HG02938 (cell line): ENCODE measurements around the gene ATP2A2.
"Not testable (repeated sequence)": the region's sequence is repeated elsewhere in the genome, so short reads cannot be mapped to it uniquely, and the experiment has no call there.

Experiments
- ATAC-seq: cut with Tn5 transposase; IDR thresholded peaks from one replicate; pipeline ENCODE4 v1.9.1; 2021; ENCODE audit warnings: mild to moderate bottlenecking, moderate library complexity; ENCODE audit not compliant: unreplicated experiment

The ATP2A2 gene

DNA sequence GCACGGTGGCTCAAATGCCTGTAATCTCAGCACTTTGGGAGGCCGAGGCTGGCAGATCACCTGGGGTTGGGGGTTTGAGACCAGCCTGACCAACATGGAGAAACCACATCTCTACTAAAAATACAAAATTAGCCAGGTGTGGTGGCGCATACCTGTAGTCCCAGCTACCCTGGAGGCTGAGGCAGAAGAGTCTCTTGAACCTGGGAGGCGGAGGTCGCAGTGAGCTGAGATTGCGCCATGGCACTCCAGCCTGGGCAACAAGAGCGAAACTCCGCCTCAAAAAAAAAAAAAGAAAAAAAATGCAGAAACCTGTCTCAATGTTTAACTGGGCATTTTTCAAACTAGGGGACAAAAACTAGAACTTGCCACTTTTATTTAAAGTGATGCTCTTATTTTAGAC is 59.2 kb downstream of the ATP2A2 start:
- ATAC-seq, result not testable (repeated sequence)

DNA sequence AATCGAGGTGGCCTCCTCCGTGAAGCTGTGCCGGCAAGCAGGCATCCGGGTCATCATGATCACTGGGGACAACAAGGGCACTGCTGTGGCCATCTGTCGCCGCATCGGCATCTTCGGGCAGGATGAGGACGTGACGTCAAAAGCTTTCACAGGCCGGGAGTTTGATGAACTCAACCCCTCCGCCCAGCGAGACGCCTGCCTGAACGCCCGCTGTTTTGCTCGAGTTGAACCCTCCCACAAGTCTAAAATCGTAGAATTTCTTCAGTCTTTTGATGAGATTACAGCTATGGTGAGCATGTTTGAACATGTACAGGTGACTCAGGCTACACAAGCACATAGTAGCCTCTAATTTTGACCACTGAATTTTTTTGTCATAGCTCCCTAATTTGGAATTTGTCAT is 59.7 kb downstream of the ATP2A2 start:
- no peak for ATAC-seq

DNA sequence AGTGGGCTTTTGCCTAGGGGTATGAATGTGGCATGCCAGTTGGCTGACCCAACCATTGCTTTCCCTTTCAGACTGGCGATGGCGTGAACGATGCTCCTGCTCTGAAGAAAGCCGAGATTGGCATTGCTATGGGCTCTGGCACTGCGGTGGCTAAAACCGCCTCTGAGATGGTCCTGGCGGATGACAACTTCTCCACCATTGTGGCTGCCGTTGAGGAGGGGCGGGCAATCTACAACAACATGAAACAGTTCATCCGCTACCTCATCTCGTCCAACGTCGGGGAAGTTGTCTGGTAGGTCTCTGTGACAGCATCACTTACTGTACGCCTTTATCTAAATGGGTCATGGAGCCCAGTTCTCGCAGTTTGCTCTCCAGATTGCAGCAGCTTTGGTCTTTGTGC is 61.1 kb downstream of the ATP2A2 start:
- ATAC-seq, result no peak

DNA sequence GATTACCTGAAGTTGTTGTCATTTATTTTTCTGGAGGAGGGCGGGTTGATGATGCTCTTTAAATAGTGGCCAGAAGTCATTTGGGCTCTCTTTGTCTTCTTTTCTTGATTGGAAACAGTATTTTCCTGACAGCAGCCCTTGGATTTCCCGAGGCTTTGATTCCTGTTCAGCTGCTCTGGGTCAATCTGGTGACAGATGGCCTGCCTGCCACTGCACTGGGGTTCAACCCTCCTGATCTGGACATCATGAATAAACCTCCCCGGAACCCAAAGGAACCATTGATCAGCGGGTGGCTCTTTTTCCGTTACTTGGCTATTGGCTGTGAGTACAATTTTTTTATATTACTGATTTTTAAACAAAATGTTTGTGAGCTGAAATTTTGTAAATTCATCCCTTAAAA is 62.1 kb downstream of the ATP2A2 start:
- no peak for ATAC-seq

DNA sequence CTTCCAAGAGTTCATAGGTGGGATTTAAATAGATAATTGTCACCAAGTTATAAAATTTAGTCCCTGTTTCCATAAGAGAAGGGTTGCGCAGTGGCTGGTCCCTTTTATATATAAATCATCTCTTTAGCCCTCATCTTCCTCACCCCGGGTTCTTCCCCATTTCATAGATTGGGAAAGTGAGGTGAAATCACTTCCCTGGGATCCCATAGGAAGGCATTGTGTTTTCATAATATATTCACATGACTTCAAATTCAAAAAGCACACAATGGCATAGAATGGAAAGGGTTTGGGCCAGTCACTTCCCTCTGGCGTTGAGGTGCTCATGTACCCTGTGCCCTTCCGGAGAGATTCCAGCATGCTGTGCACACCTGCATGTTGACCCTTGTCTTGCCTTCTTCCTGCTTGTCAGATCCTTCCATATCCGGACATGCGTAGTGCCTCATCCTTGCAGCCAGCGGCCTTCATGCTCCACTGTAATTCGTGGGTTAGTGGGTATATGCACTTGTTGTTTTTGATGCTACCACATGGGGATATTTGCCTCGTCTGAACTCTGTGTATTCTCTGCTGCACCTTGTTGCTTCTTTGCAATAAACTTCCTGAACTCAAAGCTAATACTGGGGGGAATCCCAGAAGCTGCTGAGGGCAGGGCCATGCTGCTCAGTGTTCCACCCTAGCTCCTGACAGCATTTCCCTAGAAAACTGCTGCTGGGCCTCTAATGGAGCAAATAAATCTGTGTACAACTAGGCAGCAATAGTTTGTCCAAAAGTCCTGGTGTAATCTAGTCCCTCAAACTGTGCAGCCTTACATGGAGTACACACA is 62.9 kb downstream of the ATP2A2 start:
- ATAC-seq, result no peak

DNA sequence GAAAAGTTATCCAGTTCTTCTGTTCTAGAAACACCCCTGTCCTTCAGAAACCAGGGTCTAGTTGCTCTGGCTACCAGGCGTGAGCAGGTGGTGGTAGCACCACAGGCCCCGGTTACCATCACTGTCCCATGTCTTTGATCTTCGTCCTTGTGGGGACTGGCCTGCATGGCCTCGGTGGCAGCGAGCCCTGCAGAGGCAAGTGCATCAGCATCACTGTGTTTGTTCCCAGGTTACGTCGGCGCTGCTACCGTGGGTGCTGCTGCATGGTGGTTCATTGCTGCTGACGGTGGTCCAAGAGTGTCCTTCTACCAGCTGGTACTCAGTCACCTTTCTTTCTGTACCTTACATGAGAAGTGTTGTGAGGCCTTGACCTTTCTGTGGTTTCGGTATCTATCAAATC is 63.6 kb downstream of the ATP2A2 start:
- ATAC-seq, result no peak

DNA sequence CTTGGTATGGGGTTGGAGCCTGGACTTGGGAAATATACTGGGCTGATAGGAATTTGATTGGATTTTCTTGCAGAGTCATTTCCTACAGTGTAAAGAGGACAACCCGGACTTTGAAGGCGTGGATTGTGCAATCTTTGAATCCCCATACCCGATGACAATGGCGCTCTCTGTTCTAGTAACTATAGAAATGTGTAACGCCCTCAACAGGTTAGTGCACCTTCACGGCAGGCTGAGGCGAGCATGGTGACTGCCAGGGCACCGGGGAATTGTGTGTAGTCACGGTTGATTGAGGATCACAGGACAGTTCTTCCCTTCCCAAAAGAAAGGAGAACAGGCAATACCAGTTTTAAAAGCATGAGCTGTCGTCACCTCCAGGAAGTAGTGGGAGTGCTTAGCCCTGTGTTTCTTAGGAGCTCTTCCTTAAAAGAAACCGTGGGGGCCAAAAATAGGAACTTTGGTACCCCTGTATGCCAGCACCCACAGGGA is 64.2 kb downstream of the ATP2A2 start:
- no peak for ATAC-seq

DNA sequence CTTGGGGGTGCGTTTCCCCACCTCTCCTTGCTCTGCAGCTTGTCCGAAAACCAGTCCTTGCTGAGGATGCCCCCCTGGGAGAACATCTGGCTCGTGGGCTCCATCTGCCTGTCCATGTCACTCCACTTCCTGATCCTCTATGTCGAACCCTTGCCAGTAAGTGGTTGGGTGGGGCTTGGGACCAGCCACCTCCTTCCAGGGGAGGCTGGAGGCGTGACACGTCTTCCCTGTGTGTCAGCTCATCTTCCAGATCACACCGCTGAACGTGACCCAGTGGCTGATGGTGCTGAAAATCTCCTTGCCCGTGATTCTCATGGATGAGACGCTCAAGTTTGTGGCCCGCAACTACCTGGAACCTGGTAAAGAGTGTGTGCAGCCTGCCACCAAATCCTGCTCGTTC is 64.9 kb downstream of the ATP2A2 start:
- no peak for ATAC-seq

DNA sequence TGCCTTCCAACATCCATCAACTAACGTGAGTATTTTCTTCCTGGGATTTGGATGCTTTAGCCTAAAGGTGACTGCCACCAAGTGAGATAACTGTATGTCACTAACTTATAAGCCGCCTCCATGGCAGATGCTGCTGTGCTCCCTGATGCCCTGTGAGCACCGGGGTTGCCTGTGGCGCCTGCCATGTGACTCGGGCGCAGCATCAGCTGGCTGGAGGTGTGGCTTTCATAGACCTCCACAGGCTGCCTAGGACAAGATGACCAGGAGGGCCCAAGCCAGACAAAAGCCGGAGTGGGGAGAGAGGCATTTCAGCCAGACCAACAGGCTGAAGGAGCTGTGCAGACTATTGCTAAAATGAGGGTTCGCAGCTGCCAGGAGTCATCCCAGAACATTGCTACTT is 66.7 kb downstream of the ATP2A2 start:
- no peak for ATAC-seq

DNA sequence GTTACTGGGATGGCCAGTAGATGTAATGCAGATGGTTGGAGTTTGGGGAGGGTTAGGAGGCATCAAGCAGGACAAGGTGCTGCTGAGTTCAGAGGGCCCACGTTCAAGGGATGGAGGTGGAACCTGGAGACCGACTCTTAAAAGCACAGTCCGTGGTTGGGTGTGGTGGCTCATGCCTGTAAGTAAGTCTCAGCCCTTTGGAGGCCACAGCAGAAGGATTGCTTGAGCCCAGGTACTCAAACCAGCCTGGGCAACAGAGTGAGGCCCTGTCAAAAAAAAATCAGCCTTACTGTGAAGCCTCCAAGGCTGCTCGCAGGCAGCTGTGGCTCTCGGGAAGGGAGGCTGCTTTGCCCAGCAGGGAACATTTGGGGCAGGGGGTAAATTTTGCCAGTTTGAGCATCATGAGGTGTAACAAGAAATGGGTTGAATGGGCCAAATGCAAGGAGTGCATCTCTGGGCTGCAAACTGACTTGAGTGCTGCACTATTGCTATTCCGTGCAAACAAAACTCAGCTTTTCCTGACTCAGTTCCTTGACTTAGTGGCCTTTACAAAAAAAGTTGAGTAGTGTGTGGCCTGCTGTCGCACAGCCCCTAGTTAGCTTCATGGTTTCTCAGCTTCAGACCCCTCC is 67.5 kb downstream of the ATP2A2 start:
- no peak for ATAC-seq

DNA sequence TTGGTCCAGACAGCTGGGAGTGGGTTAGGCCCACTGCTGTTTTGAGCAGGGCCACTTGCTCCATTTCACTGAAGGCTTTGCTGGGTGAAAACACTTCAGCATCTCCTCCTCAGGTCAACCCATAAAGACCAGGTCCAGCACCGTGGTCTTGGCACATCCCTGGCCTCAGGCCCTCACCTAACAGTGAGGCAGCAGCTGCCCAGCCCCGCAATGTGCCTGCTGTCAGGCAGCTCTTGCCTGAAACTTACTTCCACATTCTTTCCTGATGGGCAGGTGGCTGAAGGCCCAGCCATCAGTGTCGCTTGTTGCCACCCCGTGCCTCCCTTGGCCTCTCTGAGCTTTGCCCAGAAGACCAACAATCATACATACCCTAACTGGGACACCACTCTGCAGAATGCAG is 68.0 kb downstream of the ATP2A2 start:
- ATAC-seq, result no peak

DNA sequence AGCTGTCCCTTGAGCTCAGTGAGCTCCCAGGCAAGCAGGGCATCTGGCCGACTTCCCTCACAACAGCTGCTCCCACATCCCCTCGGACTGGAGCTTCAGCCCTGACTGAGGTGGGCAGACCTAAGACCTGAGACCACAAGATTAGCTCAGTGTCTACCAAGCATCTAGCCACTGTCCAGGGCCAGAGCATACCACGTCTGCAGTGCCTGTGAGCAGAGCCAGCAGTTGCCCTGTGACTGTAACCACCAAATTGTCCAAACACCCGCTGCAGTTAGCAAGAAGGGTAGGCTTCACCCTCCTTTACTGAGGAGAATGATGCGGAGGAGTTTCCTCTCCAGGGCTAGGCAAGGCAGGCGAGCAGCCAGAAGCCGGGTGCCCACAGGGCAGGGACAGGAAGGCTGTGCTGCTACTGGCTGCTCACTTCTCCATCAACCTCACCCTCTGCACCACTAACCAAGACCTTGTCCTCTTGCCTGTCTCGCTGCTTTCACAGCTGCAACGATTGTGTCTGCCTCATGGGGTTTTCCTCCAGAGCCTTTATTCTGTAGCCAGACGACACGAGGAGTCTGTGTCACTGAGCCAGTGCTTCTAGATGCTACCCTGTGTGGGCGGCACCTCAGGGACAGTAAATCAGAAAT is 68.6 kb downstream of the ATP2A2 start:
- ATAC-seq, result no peak

DNA sequence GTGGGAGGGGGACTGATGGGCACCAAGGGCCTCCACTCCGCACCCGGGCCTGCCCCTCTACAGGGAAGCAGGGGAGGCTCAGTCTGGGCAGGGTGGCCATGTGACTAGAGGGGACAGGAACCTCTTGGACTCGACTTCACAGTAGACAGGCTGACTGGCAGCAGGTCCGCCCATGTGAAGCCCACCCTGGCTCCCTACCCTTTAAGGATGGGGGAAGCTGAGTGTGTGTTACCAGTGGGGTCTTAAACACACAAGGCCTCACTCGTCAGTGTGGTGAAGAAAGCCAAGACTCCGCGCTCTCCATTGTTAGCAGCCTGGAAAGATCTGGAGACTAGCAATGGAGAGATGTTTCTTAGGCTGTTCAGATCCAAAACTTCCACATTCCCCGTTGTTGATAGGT is 70.1 kb downstream of the ATP2A2 start:
- ATAC-seq, result no peak

DNA sequence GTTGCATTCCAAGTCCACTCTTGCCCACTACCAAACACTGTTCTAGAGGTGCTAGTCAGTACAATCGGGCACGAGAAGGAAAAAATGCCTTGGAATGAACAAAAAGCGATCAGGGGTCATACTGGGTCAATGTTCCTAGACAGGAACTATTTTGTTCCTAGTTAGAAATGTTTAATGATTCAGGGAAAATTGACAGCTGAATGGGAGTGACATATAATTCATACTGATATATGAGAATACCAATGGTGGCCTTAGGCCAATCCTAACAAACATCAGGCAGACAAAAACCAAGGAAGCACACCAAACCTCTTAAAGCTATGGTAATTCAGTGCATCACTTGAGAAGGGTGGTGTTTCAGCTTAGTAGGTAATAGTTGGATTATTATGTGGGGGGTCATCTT is 71.4 kb downstream of the ATP2A2 start:
- no peak for ATAC-seq

DNA sequence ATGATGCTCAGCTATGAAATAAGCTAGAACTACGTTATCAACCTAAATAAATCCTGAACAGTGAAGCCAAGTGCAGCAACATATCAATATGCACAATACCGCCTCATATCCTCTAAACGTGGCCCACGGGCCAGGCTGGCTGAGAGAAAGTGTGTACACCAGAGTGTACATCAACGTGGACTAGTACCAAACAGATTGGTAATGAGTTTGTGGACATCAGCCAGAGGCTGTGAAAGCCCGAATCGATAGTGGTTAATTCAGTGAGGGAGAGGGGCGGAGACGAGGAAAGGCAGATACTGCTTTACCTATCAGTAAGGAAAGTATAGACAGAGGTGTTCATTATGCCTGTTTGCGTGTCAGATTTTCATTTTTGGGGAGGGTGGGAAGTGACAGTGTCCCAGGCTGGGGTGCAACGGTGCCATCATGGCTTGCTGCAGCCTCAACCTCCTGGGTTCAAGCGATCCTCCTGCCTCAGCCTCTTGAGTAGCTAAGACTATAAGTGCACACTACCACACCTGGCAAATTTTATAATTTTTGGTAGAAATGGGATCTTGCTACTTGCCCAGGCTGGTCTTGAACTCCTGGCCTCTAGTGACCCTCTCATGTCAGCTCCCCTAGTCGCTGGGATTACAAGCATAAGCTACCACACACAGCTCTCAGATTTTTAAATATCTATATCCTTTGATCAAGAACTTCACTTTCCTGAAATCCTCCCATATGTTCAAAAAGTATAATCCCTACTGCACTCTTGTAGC is 72.3 kb downstream of the ATP2A2 start:
- no peak for ATAC-seq

DNA sequence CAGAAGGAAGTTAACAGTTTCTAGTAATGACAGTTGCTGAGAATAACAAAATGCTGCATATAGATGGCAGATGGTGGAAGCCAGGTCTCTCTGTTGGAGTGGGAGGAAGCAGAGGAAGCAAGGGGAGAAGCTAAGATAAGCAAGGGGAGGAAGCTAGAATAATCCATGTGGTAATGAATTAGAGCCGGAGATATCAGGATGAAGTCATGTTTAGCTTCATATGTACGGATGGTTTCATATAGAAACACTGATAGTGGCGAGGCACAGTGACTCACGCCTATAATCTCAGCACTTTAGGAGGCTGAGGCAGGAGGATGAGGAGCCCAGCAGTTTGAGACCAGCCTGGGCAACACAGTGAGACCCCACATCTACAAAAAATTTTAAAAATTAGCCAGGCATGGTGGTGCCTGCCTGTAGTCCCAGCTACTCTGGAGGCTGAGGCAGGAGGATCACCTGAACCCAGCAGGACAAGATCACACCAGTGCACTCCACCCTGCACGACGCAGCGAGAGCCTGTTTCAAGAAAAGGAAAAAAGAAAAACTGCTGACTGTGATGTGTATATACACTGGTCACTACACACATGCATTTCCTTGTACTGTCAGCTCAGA is 73.2 kb downstream of the ATP2A2 start:
- ATAC-seq, result no peak

DNA sequence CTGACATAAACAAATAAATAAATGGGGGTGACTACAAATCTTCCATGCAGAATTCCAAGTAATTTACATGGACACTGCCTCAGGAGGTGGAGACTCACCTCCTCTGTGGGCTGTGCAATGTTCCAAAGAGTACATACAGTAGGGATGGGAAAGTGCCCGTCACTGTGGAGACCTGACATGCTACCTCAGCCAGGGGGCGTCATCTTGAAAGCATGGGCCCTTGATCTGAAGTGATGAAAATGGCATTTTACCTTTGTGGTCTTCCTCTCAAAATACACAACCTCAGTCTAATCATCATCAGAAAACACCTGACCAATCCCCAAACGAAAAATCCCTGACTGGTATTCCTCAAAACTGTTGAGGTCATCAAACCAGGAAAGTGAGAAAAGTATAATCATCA is 74.0 kb downstream of the ATP2A2 start:
- ATAC-seq, result no peak

DNA sequence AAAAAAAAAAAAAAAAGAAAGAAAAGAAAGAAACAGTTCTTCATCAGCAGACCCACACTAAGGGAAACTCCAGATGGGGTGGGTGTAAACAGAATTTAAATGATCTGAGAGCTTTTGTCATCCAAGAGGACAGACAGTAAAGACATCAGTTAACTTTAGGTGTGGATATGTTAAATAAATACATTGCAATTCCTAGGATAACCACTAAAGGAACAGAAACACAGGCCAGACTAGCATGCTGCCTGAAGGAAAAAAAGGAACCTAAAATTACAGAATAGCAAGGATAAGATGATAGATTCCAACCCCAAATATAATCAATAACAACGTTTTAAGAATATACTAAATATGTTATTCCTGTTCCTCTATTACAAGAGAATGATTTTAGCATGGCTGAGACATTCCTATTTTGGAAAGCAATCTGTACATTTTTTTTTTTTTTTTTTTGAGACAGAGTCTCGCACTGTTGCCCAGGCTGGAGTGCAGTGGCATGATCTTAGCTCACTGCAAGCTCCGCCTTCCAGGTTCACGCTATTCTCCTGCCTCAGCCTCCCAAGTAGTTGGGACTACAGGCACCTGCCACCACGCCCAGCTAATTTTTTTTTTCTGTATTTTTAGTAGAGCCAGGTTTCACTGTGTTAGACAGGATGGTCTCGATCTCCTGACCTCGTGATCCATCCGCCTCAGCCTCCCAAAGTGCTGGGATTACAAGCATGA is 77.5 kb downstream of the ATP2A2 start:
- ATAC-seq, result not testable (repeated sequence)

DNA sequence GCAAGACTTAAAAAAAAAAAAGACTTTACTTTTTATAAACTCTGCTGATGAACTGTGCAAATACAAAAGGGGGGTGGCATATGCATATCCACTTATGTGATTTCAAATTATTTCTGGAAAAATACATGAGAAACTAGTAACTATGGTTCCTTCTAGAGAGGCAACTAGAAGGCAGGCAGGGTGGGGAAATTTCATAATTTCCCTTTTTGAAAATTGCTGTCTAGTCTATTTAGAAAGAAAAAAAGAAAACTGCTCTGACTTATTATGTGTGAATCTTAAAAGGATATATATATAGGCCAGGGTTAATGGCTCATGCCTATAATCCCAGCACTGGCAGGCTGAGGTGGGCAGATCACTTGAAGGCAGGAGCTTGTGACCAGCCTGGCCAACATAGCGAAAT is 80.2 kb downstream of the ATP2A2 start:
- ATAC-seq, result no peak
